HG03045 (cell line): ENCODE data around the gene SAMHD1.
"Not testable (repeated sequence)": the region's sequence is repeated elsewhere in the genome, so short reads cannot be mapped to it uniquely, and the experiment has no call there.

Experiments used
- ATAC-seq: cut with Tn5 transposase; IDR thresholded peaks from one replicate; pipeline ENCODE4 v1.9.1; 2021; ENCODE audit warnings: mild to moderate bottlenecking, moderate library complexity; ENCODE audit not compliant: unreplicated experiment

Gene SAMHD1

DNA sequence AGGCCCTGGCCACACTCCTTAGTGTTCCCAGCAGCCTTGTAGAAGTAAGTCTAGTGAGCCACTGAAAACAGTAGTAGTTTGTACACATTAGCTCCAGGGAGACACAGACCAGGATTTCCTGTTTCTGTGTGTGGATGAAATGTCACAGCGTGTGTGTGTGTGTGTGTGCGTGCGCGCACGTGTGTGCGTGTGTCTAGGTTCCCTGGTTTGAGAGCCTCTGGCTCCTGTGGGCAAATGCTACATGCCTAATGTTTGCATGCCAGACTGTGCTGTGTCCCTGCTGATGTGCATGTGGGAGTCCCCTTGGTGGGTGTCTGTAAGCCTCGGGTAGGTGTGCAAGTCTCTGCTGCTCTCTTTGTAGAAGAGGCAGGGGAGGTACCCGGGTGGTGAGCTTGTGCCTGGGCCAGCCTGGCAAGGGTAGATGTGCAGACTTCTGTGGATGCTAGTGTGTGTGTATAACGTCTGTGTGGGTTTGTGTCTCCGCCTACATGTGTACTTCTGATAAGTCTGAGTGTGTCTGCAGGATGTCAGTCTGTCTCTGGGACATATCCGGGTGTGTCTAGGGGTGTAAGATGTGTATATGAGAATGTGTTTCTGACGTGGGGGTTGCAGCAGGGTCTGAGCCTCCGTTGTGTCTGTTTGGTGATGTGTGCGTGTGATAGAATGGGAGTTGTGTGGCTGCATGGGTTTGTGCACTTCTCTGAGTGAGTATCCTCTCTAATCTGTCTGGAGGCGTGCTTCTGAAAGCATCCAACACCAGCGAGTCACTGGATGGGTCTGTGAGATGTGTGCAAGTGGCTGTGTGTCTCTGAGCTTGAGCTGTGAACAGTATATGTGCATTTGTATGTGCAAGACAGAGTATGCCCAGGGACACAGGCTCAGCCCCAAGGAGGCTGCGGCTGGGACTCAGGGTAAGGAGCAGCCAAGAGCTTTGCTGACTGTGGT, 94.5 kb downstream of the SAMHD1 start:
- ATAC-seq: no peak

DNA sequence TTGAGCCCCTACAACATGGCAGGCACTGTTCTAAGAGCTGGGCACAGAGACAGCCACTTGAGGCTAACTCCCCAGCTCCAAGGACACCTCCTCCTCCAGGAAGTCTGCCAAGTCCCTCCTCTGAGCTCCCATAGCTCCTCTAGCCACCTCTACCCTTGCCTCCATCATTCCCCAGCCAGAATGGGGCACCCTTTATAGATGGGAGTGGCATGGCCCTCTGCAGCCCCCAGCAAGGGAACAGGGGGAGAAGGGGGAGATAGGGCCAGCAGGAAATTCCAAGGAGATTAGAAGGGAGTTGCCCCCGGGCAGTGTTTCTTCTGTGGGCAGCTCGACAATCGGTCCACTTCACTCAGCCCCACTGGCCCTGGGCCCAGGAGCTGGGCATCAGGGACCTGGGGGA, 95.3 kb downstream of the SAMHD1 start:
- no peak for ATAC-seq

DNA sequence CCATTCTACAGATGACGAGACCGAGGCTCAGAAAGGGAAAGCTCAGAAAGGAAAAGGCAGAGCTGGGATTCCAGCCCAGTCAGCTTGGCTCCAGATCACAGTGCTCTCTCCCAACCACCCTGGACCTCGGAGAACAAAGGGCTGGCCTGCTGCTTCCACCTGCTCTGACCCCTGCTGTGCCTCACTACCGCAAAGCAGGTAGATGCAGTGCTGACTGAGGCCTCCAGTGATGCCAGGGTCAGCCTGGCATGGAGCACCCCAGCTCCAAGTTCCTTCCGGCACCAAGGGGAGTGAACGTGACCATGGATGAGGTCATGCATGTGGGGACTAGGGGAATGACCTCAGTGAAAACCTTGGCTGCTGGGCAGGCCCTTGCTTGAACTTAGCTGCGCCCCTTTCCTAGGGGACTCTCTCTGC, 96.3 kb downstream of the SAMHD1 start:
- ATAC-seq: no peak

DNA sequence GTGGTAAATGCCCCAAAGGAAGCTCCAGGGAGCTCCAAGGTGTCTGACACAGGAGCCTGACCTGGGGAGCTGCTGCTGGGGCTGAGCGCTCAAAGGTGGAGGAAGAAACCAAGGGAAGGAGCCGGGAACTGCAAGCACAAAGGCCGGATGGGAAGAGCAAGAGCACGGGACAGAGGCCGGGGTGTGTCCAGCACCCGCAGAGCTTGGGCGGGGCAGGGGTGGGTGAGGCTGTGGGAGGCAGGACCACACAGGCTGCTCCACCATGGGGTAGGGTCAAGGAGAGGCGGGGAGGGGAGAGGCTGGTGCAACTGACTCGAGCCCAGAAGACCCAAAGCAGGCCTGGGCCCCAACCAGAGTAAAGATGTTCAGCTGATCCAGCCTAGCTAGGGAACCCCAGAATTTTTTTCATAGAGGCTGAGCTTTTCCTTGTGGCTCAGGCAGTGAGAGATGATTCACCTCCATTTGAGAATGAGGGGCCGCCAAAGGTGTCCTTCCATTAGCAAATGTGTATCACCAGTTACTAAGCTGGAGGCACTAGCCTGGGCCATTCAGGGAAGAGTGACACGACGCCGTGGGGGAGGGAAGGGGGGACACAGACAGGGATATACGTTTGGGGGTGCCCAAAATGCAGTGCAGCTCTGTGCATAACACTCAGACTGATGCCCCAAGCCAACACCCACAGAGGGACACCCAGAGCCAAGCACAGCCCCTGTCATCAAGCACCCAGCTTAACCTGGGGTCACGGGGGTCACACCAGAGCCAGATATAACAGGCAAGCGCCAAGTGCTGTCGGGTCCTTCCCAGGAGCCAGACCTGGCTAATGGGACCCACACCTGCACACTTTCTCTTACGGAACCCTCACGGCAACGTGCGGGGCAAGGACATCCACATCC, 96.9 kb downstream of the SAMHD1 start:
- ATAC-seq: no peak

DNA sequence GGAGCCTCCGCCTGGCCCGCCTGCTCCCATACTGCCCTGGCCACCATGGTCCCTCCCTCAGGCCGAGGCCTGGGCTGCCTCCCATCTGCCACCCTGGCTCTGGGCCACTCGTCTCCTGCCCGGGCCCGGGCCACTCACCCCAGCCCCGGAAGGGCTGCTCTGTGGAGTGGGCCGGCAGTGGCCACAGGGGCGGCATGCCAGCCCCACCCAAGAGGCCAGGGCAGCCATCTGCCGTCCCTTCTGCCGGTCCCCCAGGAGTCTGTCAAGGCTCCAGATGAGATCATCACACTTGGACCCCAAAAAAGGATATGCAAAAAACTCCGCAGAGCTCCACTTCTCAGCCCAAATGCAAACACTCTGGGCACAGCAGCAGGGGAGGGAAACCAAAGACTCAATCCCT, 99.3 kb downstream of the SAMHD1 start:
- no peak for ATAC-seq

DNA sequence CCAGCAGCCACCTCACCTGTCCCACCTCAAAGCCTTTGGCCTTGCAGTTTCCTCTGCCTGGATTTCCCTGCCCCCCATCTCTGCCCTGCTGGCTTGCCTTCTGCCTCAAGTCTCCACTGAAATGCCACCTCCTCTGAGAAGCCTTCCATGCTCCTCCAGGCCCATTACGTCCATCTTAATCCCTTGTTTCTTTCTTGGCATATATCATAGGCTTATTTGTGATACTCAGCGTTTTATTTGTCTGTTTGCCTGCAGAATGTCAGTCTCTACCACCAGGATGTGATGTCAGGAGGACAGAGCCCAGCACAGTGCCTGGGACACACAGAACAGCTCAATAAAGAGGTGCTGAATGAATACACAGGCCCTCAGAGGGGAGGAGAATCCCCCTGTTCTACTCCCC, 100.0 kb downstream of the SAMHD1 start:
- ATAC-seq: no peak

DNA sequence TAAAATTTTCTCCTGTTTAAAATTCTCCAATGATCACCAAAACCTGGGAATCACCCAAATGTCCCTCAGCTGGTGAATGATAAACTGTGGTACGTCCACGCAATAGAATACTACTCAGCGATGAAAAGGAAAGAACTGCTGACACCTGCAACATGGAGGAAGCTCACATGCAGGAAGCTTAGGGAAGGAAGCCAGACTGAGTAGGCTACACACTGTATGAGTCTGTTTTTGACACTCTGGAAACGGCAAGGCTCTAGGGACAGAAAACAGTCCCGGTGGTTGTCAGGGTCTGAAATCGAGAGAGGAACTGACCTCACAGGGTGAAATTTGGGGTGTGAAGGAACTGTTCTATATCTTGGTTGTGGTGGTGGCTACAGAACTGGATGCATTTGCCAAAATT, 100.7 kb downstream of the SAMHD1 start:
- no peak for ATAC-seq

DNA sequence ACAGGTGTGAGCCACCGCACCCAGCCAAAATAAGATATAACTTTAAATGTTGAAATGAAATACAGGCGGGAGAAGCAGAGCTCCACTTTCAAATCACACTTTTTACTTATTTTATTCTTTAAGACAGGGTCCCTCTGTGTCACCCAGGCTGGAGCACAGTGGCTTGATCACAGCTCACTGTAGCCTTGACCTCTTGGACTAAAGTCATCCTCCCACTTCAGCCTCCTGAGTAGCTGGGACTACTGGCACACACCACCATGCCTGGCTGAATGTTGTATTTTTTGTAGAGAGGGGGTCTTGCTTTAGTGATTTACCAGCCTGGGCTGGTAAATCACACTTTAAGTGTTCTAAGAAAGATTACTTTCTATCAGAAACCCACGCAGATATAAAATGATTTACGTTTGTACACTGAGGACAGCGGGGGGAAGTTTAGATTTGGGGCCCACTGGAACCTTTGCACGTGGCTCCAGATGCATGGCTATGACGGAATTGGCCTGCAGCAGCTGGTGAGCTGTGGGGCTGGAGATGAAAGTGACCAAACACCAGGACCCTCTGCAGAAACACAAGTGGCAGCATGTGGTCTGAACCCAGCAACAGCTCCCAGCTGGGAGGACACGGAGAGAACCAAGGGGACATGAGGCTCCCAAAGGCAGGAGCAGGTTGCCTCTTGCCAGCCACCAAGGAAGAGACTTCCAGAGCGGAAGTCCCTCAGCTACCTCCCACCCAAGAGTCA, 102.0 kb downstream of the SAMHD1 start:
- no peak for ATAC-seq

DNA sequence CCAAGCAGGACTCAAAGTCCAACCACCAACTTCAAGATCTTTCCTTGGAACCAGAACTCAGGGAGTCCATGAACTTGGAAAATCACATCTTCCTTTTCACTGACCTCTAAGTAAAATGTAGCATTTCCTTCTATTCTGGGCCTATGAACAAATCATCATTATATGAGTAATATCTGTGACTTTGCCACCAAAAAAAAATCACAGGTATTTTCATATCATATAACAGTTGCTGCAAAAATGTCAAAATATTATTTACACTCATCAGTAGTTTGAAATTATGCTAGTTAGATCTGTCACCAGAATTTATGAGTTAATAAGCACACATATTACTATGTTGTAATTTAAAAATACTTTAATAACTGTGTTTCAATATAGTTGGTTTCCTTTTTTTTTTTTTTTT, 102.8 kb downstream of the SAMHD1 start:
- ATAC-seq: no peak

DNA sequence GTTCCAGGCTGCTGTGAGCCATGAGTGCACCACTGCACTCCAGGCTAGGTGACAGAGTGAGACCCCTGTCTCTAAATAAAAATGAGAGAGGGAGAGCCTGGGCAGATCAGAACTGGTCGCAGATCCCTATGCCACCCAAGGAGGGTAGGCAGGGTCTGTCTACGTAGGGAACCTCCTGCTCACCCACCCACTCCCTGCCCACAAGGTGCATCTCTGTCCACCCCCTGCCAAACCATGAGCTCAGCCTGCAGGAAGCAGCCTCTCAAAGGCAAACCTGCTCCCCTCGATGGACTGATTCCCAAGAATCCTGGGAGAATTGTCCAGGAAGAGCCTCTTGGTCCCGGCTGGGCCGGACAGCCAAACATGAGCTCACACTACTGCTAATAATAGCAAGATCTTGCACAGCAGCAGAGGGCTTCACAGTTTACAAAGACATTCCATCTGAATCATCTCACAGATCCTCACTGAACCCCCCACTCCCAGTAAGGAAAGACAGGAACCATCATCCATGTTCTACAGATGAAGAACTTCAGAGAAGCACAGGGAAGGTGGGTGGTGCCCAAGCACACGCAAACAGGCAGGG, 103.3 kb downstream of the SAMHD1 start:
- no peak for ATAC-seq

DNA sequence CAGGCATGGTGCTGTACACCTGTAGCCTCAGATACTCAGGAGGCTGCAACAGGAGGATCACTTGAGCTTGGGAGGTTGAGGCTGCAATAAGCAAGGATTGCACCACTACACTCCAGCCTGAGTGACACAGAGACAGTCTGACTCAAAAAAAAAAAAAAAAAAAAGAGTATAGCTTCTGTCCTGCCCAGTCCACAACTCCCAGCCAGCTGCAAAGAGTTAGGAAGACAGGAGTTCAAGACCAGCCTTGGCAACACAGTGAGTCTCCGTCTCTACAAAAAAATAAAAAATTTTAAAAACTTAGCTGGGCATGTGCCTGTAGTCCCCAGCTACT, 103.8 kb downstream of the SAMHD1 start:
- no peak for ATAC-seq

DNA sequence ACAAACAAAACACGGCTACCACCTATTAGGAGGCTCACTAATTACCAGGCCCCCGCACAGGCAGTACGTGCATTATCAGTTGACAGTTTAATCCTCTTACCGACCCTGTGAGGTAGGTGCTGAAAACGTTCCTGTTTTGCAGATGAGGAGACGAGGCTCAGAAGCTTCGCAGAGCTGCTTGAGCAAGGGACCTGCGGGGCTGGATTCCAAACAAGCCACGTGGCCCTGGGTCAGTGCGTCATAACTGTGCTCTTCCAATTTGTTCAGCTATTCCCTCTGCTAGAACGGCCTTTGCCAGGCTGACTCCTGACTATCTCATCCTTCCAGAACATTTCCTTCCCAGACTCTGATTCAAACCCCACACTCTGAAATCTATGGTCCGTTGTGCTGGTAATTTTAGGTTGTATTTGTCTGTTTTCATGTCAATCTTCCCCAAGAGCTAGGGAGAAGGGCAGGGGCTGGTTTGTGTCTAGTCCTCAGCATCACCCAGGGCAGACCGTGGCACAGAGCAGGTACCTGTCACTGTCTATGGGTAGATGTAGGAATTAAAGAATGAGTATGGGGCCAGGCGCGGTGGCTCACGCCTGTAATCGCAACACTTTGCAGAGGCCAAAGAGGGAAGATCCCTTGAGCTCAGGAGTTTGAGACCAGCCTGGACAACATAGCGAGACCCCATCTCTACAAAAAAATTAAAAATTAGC, 104.3 kb downstream of the SAMHD1 start:
- ATAC-seq: no peak

DNA sequence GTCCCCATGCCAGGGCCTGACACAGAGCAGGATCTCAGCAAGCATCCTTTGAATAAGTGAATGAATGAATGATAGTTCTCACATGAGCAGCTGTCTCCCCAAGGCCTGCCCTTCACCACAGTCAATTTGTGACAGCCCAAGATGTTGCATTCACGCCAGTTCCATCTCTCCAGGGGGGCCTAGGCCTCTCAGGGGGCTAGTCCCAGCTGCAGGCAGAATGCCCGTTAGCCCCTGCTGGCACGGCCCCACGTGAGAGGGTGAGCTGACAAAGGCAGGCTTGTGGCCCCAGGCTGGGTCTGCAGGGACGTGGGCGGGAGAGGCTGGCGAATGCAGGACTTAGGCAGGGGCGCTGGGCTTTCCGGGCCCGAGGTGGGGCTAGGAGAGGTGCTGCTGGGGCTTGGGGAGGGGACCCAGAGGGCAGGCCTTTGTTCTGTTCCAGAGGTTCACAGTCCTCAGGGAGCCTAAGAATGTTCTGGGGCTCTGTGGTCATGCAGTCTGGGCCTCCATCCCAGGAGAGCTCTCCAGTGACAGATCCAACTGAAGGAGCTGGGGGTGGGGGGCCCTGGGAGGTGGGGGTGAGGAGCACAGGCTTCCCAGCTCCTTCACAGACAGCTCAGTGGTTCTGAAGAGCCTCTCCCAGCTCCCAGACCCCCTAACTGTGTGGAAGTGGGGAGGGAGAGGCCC, 106.1 kb downstream of the SAMHD1 start:
- ATAC-seq: no peak

DNA sequence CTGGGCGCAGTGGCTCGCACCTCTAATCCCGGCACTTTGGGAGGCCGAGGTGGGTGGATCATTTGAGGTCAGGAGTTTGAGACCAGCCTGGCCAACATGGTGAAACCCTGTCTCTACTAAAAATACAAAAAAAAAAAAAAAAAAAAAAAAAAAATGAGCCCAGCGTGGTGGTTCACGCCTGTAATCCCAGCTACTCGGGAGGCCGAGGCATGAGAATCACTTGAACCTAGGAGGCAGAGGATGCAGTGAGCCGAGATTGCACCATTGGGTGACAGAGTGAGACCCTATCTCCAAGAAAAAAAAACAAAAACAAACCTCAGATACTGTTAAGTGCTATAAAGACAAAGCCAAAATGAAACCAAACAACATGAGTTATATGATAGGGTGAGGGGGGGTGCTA, 110.5 kb downstream of the SAMHD1 start:
- not testable (repeated sequence) for ATAC-seq
